CD14-positive monocyte (primary cell): ENCODE results near the gene CTNNA2. TPM values are rescaled to one million over a fixed set of nuclear protein-coding genes. Genes with fewer than 3 reads are reported as not detected.
A peak's percentile ranks its signal among the peaks of the same experiment; 100 is the strongest.

ENCODE experiments used
- DNase-seq, 3 donors: peaks; one replicate each; pipeline ENCODE4 v3.0.0-alpha.2; 2011 to 2022
- H2AFZ ChIP-seq: 2 replicates; pipeline ENCODE4 v1.6.0; 2012; ENCODE audit warnings: mild to moderate bottlenecking, low read depth, low read length, inconsistent platforms; ENCODE audit not compliant: insufficient read depth, poor library complexity, severe bottlenecking
- H3K27ac ChIP-seq, 2 donors: 1 replicate in 1 of 2; 2 replicates in 1 of 2; pipeline ENCODE4 v1.5.1; 2012 to 2013; ENCODE audit warnings: low read length in 2 of 2, control low read depth in 1 of 2, inconsistent platforms in 1 of 2, low read depth in 1 of 2, mild to moderate bottlenecking in 1 of 2
- H3K27me3 ChIP-seq, 2 donors: one replicate each; pipeline versions ENCODE4 v1.6.0 to v1.6.1; 2011 to 2013; ENCODE audit warnings: low read length in 2 of 2; ENCODE audit not compliant: control insufficient read depth in 2 of 2, insufficient read depth in 2 of 2
- H3K36me3 ChIP-seq, 2 donors: replicated peaks in 1 of 2; 1 replicate in 1 of 2; 2 replicates in 1 of 2; pipeline versions ENCODE4 v1.5.1 to v1.6.1; 2012 to 2013; ENCODE audit warnings: low read length in 2 of 2, control low read depth in 1 of 2, inconsistent platforms in 1 of 2, mild to moderate bottlenecking in 1 of 2; ENCODE audit not compliant: insufficient read depth in 2 of 2, control insufficient read depth in 1 of 2
- H3K4me1 ChIP-seq, 2 donors: 1 replicate in 1 of 2; 2 replicates in 1 of 2; pipeline versions ENCODE4 v1.5.1 to v1.6.1; 2012 to 2013; ENCODE audit warnings: low read length in 2 of 2, control low read depth in 1 of 2, inconsistent platforms in 1 of 2, mild to moderate bottlenecking in 1 of 2, moderate library complexity in 1 of 2; ENCODE audit not compliant: insufficient read depth in 2 of 2, control insufficient read depth in 1 of 2
- H3K4me2 ChIP-seq: replicated peaks from 2 replicates; pipeline ENCODE3; 2012; ENCODE audit warnings: low read length, moderate library complexity, mild to moderate bottlenecking; ENCODE audit not compliant: poor library complexity, severe bottlenecking; ENCODE audit errors: extremely low read depth
- H3K4me3 ChIP-seq, 3 experiments: fragments of 200-600 bp in 1 of 3; sonication (generic) in 1 of 3; replicated peaks in 1 of 3; 1 replicate in 2 of 3; 2 replicates in 1 of 3; pipeline ENCODE4 v1.5.1; 2011 to 2013; ENCODE audit warnings: low read length in 3 of 3, mild to moderate bottlenecking in 3 of 3, control low read depth in 2 of 3, low read depth in 2 of 3, inconsistent platforms in 1 of 3, moderate library complexity in 1 of 3
- H3K79me2 ChIP-seq: 2 replicates; pipeline ENCODE4 v1.6.0; 2012; ENCODE audit warnings: mild to moderate bottlenecking, control low read depth, inconsistent platforms, low read length, moderate library complexity; ENCODE audit not compliant: insufficient read depth
- H3K9ac ChIP-seq: 2 replicates; pipeline ENCODE4 v1.6.0; 2017; ENCODE audit warnings: low read length, mild to moderate bottlenecking; ENCODE audit not compliant: insufficient read depth, poor library complexity, severe bottlenecking
- H3K9me3 ChIP-seq, 2 donors: replicated peaks in 1 of 2; 1 replicate in 1 of 2; 2 replicates in 1 of 2; pipeline versions ENCODE4 v1.5.1 to v1.6.1; 2012 to 2013; ENCODE audit warnings: low read length in 2 of 2, control low read depth in 1 of 2; ENCODE audit not compliant: control insufficient read depth in 1 of 2, insufficient read depth in 1 of 2
- H4K20me1 ChIP-seq: 2 replicates; pipeline ENCODE4 v1.6.0; 2012; ENCODE audit warnings: mild to moderate bottlenecking, low read length, control low read depth, moderate library complexity; ENCODE audit not compliant: insufficient read depth
- H3K27ac Mint-ChIP-seq, 7 donors: one replicate each; pipeline ENCODE4 v1.8.0; 2020; ENCODE audit warnings: mild to moderate bottlenecking in 7 of 7, mixed read lengths in 7 of 7, moderate library complexity in 6 of 7, inconsistent platforms in 2 of 7
- H3K27me3 Mint-ChIP-seq, 3 donors: one replicate each; pipeline ENCODE4 v1.8.0; 2021 to 2022; ENCODE audit warnings: low read depth in 3 of 3, mild to moderate bottlenecking in 3 of 3, mixed read lengths in 3 of 3, moderate library complexity in 3 of 3, inconsistent platforms in 1 of 3
- H3K36me3 Mint-ChIP-seq, 2 donors: one replicate each; pipeline ENCODE4 v1.8.0; 2020; ENCODE audit warnings: mixed read lengths in 2 of 2, inconsistent platforms in 1 of 2, mild to moderate bottlenecking in 1 of 2
- H3K4me1 Mint-ChIP-seq: one replicate; pipeline ENCODE4 v1.8.0; 2020; ENCODE audit warnings: mild to moderate bottlenecking, mixed read lengths
- H3K4me3 Mint-ChIP-seq, 2 donors: one replicate each; pipeline ENCODE4 v1.8.0; 2020; ENCODE audit warnings: mild to moderate bottlenecking in 2 of 2, mixed read lengths in 2 of 2, moderate library complexity in 1 of 2
- H3K9me3 Mint-ChIP-seq, 7 donors: one replicate each; pipeline ENCODE4 v1.8.0; 2020 to 2022; ENCODE audit warnings: mixed read lengths in 7 of 7, mild to moderate bottlenecking in 6 of 7, moderate library complexity in 6 of 7, inconsistent platforms in 2 of 7
- CTCF ChIP-seq: fragments of 200-600 bp; IDR thresholded peaks from one replicate; pipeline ENCODE4 v1.8.0; 2022; ENCODE audit warnings: antibody characterized with exemption, mild to moderate bottlenecking
- WGBS: methylation state at CpG from one replicate; pipeline ENCODE4 v1.1.5; 2013; ENCODE audit warnings: missing lambda C conversion rate; ENCODE audit not compliant: insufficient coverage; 5-methylcytosine and 5-hydroxymethylcytosine counted together
- intact Hi-C, 2 donors: fragments of 100-400 bp; cut with micrococcal nuclease; formaldehyde crosslinking; loops; one replicate each; pipeline versions ENCODE4 v1.15.0 to v1.15.1; 2023
- polyA plus RNA-seq, 3 donors: library from polyadenylated mRNA; depleted of rRNA in 1 of 3; unstranded in 2 of 3; stranded (reverse) in 1 of 3; fragments of 300-500 nt in 2 of 3; fragments of >200 nt in 1 of 3; fragmentation: Illumina TruSeq in 2 of 3; gene quantifications; 1 replicate in 2 of 3; 2 replicates in 1 of 3; pipeline ENCODE4 v1.2.3, GENCODE V29; 2012 to 2021

Gene CTNNA2
- polyA plus RNA-seq, 3 donors, result not detected

DNA sequence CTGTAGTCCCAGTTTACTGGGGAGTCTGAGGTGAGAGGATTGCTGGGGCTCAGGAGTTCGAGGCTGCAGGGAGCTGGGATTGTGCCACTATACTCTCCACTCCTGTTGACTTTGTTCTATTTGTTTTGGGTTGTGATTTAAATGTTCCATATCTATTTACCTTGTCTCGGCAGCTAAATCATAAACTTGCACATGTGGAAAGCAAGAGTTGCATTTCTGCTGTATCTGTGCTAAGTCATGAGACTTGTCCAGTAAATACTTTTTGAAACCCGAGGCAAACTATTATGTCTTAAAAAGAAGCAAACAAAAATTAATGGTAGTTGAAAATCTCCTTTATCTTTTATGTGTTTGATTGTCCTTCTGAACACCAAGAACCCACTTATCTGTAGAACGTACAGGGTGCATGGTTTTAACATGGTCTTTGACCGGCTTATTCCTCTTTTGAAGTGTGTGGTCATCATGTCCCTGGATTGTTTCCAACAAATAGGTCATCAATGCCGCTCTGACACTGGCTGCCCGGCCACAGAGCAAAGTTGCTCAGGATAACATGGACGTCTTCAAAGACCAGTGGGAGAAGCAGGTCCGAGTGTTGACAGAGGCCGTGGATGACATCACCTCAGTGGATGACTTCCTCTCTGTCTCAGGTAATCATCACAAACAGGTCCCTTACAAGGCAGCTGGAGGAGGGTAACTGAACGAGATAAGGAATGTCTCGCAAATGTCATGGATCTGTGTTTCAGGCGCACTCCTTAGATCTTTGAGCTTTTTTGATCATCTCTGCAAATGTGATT, 1032.8 kb downstream of the CTNNA2 start:
- Mint-ChIP-seq H3K4me1 (no peaks in the 10 kb centered on the region), H3K36me3 (no peaks in the 10 kb centered on the region), H3K27me3 (no peaks in the 10 kb centered on the region), H3K4me3 (peak overlapping the region in 1 of 2 donors; percentile 21), H3K27ac (no peak overlapping the region), H3K9me3 (peaks cover 0 to 13% (median 8%) of the 10 kb centered on the region in 7 donors)
- Histone ChIP-seq H3K27me3 (no peaks in the 10 kb centered on the region), H3K4me1 (no peaks in the 10 kb centered on the region), H3K27ac (no peak overlapping the region), H2AFZ (no peak overlapping the region), H3K79me2 (no peaks in the 10 kb centered on the region), H3K9me3 (peaks cover 0 to 11% of the 10 kb centered on the region in 2 donors), H3K36me3 (no peaks in the 10 kb centered on the region), H3K4me3 (no peak overlapping the region), H3K4me2 (no peak overlapping the region), H3K9ac (no peak overlapping the region), H4K20me1 (no peaks in the 10 kb centered on the region)
- 73% methylated on average over 5 of the region's 13 CpGs for WGBS
- intact Hi-C loops, result no loop called here
- no peak for DNase-seq
- no peak for TF ChIP-seq CTCF

DNA sequence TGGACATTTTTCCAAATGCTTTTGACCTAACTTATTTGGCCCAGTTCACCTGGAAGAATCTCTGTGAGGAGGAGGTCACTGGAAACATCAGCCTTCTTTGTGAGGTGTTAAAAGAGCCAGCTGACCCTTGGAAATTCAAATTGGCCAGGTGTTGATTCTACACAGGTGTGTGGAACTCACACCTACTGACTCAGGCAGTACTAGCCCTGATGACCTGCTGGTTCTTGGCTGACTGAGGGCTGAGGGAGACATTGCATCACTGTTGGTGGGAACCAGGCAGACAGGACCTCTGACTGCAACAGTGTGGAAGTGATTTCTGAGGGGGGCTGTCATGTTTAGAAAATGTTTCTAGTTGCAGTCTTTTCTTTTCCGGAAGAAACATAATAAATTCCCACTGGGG, 1033.9 kb downstream of the CTNNA2 start:
- peaks cover 0 to 9% of the 10 kb centered on the region in 2 donors for H3K9me3 ChIP-seq
- H3K4me3 Mint-ChIP-seq, result no peak overlapping the region
- DNase-seq, result no peak
- no peak overlapping the region for H3K27ac ChIP-seq
- intact Hi-C loops, result no loop called here
- H3K9me3 Mint-ChIP-seq, result peaks cover 2 to 12% (median 8%) of the 10 kb centered on the region in 7 donors
- H3K4me1 ChIP-seq, result no peaks in the 10 kb centered on the region
- no peak overlapping the region for H3K4me3 ChIP-seq
- no peaks in the 10 kb centered on the region for H3K27me3 Mint-ChIP-seq
- H3K36me3 Mint-ChIP-seq, result no peaks in the 10 kb centered on the region
- H3K4me1 Mint-ChIP-seq, result no peaks in the 10 kb centered on the region
- no peaks in the 10 kb centered on the region for H3K27me3 ChIP-seq
- H3K4me2 ChIP-seq, result no peak overlapping the region
- no peaks in the 10 kb centered on the region for H3K36me3 ChIP-seq
- H4K20me1 ChIP-seq, result no peaks in the 10 kb centered on the region
- H2AFZ ChIP-seq, result no peak overlapping the region
- no peak overlapping the region for H3K9ac ChIP-seq
- H3K27ac Mint-ChIP-seq, result no peak overlapping the region
- no CpG with 5 or more reads among the region's 1 CpG for WGBS
- TF ChIP-seq CTCF, result no peak
- no peaks in the 10 kb centered on the region for H3K79me2 ChIP-seq
